ENCODE data around the gene TMEM233. TPM values are rescaled to one million over a fixed set of nuclear protein-coding genes. Genes with fewer than 3 reads are reported as not detected.

TMEM233 gene
- total and polyA plus RNA-seq, 10 of the 15 experiments (the other 5 are each of a cell fraction or from before 2014, with no cell fraction given): not detected

DNA sequence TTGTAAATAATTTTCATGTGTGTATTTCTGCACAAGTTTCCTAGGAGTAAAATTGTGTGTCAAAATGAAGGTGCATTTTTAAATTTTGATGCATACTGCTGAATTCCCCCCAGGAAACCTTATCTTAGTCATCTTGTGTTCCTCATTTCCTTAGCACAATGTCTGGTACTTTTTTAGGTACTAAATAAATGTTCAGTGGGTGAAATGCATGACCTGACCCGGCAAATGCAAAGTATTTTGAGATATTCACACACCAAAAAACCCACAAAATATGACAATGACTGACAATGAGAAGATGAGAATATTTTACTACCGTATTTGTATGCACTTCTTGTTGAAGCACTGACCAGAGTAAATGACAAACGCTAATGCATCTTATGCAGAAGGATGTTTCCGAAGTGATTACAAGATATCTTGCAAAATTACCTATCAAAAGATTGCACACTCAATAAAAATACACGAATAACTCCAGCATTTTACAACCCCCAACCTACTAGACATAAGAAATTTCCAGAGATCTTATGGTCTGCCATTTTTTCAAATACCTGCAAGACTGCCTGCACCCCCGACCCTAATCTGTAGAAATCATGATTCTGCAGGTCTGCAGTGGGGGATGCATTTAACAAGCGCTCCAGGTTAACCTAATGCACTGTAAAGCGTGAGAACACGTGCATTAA is 73.5 kb downstream of the TMEM233 start (continued):
- TF ChIP-seq, protein P1, sequence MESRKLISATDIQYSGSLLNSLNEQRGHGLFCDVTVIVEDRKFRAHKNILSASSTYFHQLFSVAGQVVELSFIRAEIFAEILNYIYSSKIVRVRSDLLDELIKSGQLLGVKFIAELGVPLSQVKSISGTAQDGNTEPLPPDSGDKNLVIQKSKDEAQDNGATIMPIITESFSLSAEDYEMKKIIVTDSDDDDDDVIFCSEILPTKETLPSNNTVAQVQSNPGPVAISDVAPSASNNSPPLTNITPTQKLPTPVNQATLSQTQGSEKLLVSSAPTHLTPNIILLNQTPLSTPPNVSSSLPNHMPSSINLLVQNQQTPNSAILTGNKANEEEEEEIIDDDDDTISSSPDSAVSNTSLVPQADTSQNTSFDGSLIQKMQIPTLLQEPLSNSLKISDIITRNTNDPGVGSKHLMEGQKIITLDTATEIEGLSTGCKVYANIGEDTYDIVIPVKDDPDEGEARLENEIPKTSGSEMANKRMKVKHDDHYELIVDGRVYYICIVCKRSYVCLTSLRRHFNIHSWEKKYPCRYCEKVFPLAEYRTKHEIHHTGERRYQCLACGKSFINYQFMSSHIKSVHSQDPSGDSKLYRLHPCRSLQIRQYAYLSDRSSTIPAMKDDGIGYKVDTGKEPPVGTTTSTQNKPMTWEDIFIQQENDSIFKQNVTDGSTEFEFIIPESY (IDR thresholded peaks at IDR 0.05): no peak
- no peak for TF ChIP-seq YBX1 (IDR thresholded peaks at IDR 0.05)
- TF ChIP-seq SMARCA5 (IDR thresholded peaks at IDR 0.05): 0 out of 2 replicates have a peak, but pooled peaks have one; percentile 53
- peak; percentile 93 for TF ChIP-seq NFIC (IDR thresholded peaks at IDR 0.05; ENCODE audit: low read depth, low read length)
- no peak for TF ChIP-seq KLF5 (IDR thresholded peaks at IDR 0.05; ENCODE audit: partially characterized antibody)
- TF ChIP-seq FOXK2 (IDR thresholded peaks at IDR 0.05): no peak
- TF ChIP-seq BMI1 (IDR thresholded peaks at IDR 0.05; ENCODE audit: borderline replicate concordance): no peak
- no peak for TF ChIP-seq HCFC1 (IDR thresholded peaks at IDR 0.05; ENCODE audit: low read length)
- TF ChIP-seq, protein P2, sequence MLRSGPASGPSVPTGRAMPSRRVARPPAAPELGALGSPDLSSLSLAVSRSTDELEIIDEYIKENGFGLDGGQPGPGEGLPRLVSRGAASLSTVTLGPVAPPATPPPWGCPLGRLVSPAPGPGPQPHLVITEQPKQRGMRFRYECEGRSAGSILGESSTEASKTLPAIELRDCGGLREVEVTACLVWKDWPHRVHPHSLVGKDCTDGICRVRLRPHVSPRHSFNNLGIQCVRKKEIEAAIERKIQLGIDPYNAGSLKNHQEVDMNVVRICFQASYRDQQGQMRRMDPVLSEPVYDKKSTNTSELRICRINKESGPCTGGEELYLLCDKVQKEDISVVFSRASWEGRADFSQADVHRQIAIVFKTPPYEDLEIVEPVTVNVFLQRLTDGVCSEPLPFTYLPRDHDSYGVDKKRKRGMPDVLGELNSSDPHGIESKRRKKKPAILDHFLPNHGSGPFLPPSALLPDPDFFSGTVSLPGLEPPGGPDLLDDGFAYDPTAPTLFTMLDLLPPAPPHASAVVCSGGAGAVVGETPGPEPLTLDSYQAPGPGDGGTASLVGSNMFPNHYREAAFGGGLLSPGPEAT (IDR thresholded peaks at IDR 0.05; ENCODE audit: low read depth): peak; percentile 60; the same call in 1 of the 2 replicates
- TF ChIP-seq WRNIP1 (IDR thresholded peaks at IDR 0.05; ENCODE audit: borderline replicate concordance, low read depth, low read length): no peak
- TF ChIP-seq, protein P3, sequence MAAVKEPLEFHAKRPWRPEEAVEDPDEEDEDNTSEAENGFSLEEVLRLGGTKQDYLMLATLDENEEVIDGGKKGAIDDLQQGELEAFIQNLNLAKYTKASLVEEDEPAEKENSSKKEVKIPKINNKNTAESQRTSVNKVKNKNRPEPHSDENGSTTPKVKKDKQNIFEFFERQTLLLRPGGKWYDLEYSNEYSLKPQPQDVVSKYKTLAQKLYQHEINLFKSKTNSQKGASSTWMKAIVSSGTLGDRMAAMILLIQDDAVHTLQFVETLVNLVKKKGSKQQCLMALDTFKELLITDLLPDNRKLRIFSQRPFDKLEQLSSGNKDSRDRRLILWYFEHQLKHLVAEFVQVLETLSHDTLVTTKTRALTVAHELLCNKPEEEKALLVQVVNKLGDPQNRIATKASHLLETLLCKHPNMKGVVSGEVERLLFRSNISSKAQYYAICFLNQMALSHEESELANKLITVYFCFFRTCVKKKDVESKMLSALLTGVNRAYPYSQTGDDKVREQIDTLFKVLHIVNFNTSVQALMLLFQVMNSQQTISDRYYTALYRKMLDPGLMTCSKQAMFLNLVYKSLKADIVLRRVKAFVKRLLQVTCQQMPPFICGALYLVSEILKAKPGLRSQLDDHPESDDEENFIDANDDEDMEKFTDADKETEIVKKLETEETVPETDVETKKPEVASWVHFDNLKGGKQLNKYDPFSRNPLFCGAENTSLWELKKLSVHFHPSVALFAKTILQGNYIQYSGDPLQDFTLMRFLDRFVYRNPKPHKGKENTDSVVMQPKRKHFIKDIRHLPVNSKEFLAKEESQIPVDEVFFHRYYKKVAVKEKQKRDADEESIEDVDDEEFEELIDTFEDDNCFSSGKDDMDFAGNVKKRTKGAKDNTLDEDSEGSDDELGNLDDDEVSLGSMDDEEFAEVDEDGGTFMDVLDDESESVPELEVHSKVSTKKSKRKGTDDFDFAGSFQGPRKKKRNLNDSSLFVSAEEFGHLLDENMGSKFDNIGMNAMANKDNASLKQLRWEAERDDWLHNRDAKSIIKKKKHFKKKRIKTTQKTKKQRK (IDR thresholded peaks at IDR 0.05; ENCODE audit: low read depth, low read length): no peak
- TF ChIP-seq NR2F1 (conservative IDR thresholded peaks at IDR 0.05): peak; percentile 79
- peak; percentile 94 for TF ChIP-seq RUNX3 (IDR thresholded peaks at IDR 0.05; ENCODE audit: low read length)
- TF ChIP-seq, protein P4, sequence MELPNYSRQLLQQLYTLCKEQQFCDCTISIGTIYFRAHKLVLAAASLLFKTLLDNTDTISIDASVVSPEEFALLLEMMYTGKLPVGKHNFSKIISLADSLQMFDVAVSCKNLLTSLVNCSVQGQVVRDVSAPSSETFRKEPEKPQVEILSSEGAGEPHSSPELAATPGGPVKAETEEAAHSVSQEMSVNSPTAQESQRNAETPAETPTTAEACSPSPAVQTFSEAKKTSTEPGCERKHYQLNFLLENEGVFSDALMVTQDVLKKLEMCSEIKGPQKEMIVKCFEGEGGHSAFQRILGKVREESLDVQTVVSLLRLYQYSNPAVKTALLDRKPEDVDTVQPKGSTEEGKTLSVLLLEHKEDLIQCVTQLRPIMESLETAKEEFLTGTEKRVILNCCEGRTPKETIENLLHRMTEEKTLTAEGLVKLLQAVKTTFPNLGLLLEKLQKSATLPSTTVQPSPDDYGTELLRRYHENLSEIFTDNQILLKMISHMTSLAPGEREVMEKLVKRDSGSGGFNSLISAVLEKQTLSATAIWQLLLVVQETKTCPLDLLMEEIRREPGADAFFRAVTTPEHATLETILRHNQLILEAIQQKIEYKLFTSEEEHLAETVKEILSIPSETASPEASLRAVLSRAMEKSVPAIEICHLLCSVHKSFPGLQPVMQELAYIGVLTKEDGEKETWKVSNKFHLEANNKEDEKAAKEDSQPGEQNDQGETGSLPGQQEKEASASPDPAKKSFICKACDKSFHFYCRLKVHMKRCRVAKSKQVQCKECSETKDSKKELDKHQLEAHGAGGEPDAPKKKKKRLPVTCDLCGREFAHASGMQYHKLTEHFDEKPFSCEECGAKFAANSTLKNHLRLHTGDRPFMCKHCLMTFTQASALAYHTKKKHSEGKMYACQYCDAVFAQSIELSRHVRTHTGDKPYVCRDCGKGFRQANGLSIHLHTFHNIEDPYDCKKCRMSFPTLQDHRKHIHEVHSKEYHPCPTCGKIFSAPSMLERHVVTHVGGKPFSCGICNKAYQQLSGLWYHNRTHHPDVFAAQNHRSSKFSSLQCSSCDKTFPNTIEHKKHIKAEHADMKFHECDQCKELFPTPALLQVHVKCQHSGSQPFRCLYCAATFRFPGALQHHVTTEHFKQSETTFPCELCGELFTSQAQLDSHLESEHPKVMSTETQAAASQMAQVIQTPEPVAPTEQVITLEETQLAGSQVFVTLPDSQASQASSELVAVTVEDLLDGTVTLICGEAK (IDR thresholded peaks at IDR 0.05; ENCODE audit: borderline replicate concordance): no peak
- no peak for TF ChIP-seq ASH2L (IDR thresholded peaks at IDR 0.05; ENCODE audit: borderline replicate concordance, low read depth)
- TF ChIP-seq HDAC2 (IDR thresholded peaks at IDR 0.05): no peak
- no peak for TF ChIP-seq RAD51 (IDR thresholded peaks at IDR 0.05)
- TF ChIP-seq, protein P5, sequence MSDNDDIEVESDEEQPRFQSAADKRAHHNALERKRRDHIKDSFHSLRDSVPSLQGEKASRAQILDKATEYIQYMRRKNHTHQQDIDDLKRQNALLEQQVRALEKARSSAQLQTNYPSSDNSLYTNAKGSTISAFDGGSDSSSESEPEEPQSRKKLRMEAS (IDR thresholded peaks at IDR 0.05; ENCODE audit: low read depth, low read length): no peak
- no peak for TF ChIP-seq MYB (IDR thresholded peaks at IDR 0.05; ENCODE audit: borderline replicate concordance, low read depth, low read length)
- TF ChIP-seq FOXM1 (IDR thresholded peaks at IDR 0.05; ENCODE audit: low read depth, low read length): peak; percentile 92
- no peak for TF ChIP-seq ZNF217 (IDR thresholded peaks at IDR 0.05)

Data from GM12878 (cell line).